Measurements from ENCODE around the gene UQCC2.

UQCC2 gene

DNA sequence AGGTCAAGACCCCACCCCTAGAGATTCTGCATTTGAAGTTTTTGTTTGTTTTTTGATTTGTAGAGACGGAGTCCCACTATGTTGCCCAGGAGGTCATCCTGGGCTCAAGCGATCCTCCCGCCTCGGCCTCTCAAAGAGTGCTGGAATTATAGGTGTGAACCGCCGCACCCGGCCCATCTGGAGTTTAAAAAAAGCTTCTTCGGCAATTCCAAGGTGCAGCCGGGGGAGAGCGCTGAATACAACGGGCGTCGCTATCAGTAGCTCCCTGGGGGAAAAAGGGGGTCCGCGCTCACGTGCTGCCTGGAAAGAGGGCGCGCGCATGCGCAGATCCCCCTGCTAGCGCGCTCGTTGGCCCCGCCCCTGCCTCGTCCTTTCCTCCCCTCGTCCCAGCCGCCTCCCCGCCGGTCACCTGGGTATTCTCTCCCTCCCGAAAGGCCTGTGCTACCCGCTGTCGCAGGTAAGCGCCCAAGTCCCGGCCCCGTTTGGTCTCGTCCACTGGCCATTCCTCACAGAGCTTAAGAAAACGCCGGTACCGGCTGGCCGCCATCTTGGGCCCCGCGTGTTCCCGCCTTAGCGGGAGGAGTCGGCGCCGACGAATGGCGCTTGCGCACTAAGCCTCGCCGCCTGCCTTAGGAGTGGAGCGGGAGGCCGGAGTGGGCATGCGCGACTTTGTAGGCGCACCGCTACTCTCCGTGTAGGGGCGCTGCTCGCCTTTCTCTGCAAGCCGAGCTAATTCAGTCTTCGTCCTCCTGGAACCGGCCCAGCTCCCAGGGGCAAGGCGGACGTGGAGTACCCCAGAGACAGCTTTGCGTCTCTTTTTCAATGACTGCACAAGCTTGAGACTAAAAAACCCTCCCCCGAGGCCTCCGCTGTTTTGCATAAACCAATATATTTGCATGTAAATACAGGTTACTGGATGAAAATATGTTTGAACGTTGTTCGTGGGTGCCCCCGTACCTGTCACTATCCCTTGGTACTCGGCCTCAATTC, at the start of gene UQCC2:
TSS of gene UQCC2 (minus strand) at position 561 of the 990 bp plus-strand sequence. CDS start at position 547, 14 bp downstream.
- peak; percentile 98 for DNase-seq

DNA sequence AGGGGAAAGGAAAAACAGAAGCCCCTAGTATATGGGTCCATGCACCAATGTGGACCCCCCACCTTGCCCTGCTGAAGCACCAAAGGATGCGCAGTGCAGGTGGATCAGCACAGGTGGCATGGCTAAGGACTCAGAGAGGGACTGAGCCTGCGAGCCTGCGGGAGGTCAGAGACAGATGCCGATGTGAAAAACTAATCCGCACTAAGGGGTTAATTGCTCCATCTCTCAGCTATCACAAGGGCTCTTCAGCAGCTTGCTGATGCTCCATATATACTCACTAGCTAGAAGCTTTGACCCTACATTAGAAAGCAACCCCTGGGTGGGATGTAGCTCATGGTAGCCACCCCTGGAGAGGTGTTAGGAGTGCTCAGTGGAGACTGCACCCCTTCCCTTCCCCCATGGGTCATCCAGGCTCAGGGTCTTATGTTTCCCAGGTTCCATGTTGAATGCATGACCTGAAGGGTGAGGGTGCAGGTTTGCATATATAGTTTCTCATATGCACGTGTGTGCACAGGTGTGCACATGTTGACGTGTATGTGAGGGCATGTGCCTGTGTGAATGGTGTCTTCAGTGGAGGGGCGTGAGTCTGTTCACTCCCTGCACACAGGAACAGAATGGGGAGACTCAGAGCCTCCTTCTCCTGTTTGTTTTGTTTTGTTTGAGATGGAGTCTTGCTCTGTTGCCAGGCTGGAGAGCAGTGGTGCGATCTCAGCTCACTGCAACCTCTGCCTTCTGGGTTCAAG, 48.6 kb upstream of the UQCC2 start:
- no peak for DNase-seq

- DNase-seq: no peak
Observed at GRCh38 chr6:33758815-33759216, 47.3 kb upstream of the UQCC2 start.

DNA sequence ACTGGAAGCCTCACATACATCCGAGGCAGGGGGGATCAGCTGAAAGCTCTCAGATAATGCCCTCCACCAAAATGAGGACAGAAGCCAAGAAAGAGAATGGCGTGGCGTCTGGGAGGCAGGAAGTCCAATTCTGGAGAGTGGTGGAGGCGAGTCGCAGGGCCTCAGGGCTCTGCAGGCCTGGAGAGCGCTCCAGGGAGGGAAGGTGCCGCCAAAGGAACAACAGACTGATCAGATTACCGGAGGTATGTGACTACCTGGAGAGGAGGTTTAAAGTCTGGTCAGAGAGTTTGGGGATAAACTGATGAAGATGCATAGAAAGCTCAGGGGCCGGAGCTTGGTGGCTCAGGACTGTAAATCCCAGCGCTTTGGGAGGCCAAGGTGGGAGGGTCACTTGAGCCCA, 46.4 kb upstream of the UQCC2 start:
- no peak for DNase-seq

DNA sequence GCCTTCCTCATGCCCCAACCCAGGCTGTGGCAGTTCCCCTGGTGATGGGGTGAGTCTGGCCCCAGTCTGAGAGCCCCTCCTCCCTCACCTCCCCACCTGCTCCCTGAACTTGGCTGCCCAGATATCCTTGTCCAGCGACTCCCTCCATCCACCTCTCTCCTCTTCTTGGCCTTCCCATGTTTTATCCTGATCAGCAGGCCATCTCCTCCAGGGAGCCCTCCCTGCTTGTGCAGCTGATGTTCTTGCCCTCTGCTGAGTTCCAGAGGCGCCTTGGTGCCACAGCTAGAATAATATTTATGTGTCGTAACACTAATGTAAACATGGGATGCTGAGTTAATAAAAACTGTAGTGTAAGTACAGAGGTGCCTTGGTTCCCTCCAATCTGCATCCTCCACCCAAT, 45.6 kb upstream of the UQCC2 start:
- DNase-seq: no peak

GRCh38 chr6:33756211-33756954, 44.9 kb upstream of the UQCC2 start:
- no peak for DNase-seq

GRCh38 chr6:33755070-33755869, 43.8 kb upstream of the UQCC2 start:
- no peak for DNase-seq

- DNase-seq: no peak
Observed at GRCh38 chr6:33754222-33754621, 42.7 kb upstream of the UQCC2 start.

DNA sequence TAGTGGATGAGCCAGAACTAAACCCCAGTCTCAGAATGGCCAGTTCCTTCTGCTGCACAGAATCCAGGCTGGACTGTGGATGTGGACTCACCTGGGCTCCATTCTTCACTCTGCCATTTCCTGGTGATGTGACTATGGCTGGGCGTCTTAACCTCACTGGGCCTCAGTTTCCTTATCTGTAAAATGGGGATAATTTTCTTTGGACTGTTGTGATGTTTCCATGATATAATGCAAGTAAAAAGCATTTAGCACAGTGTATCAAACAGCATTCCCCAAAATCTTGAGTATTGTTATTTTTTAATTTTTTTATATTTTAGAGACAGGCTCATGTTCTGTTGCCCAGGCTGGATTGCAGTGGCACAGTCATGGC, 41.1 kb upstream of the UQCC2 start:
- no peak for DNase-seq

DNA sequence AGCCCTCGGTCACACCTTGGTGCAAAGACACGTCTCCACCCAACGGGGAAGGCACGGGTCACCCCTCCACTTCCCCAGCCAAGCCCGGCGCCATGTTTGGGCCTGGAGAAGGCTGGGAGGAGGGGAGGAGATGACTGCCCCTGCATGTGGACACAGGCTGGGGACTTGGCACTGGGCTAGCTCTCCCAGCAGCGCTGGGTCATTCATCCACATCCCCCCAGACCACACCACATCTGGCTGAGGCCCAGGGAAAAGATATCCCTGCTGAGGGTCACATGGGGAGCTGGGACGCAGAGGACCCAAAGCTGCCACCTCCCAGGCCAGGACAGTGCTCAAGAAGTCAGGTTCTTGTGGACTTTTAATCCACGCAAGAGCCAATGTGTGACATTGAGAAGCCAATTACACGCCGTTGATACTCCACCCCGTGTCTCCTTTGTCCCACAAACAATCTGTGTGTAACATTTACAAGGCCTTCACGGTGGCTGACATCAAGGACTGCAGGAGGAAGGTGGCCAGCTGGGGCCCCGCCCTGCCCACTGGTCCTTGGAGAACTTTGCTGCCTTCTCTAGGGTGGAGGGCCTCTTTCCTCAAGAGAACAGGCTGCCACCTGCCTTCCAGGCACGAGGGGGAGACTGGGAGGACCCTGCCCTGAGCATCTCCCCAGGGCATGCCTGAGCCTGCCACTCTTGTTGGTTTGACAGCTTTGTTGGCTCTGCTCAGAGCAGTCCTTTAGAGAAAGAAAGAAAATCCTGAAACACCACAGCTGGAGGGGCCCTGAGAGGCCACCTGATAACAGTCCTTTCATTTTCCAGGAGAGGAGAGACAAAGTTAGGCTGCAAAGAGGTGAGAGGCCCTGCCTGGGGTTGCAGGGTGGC, 40.5 kb upstream of the UQCC2 start:
- no peak for DNase-seq

- no peak for DNase-seq
Observed at GRCh38 chr6:33750244-33750991, 38.9 kb upstream of the UQCC2 start.

- no peak for DNase-seq
Observed at GRCh38 chr6:33749401-33749800, 37.9 kb upstream of the UQCC2 start.

GRCh38 chr6:33748841-33749240, 37.3 kb upstream of the UQCC2 start:
- no peak for DNase-seq

GRCh38 chr6:33747823-33748222, 36.3 kb upstream of the UQCC2 start:
- DNase-seq: no peak

DNA sequence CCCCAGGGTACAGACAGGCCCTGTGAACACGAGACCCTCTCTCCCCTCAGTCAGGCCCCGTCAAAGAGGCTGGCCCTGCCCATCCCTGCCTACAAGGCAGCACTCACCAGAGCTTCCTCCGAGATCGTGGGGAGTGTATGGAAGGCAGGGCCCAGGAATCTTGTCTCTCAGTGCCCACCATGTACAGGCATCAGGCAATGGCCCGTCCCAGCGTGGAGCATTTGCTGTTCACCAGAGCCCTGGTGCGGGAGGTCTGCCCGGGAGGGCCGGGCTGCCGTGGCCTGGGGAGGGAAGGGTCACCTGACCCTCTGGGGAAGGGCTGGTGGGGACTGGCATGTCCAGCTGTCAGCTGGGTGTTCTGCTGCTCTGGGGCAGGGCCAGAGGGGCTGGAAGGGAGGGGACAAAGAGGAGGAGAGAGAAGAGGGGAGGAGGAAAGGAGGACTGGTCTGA, 35.2 kb upstream of the UQCC2 start, which contains the start of gene IP6K3:
TSS of gene IP6K3 (minus strand) at position 255 of the 450 bp plus-strand sequence. CDS start 11,429 bp downstream, outside the sequence.
- peak; percentile 67 for DNase-seq

- DNase-seq: peak; percentile 68
Observed at GRCh38 chr6:33746036-33746600, 34.6 kb upstream of the UQCC2 start.

- DNase-seq: no peak
Observed at GRCh38 chr6:33745548-33745947, 34.0 kb upstream of the UQCC2 start.

DNA sequence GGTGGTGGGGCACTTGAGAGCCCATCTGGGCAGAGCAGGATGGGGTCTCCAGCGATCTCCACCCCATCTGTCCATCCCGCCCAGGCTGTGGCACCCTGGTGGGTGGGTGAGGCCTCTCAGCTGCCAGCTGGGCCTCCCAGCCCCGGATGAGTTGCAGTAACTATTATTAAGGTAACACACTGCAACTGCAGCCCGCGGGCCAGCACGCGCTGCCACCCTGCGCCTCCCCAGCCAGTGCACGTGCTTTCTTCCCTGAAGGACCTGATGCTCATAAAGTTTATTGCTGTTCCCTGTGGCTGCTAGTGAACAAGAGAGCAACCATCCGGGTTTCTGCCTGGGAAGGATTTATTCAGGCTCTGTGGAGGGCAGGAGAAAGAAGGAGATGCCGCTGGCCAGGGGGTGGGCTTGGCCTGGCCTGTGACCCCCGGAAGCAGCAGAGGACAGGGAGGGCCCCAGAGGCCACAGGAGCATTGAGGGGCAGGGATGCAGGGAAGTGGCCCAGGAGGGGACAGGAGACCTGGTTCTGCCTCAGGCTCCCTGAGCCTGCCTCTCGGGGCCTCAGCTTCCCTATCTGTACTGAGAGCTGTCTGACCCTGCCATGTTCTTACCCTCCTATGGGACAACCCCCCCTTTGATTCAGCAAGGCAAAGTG, 33.5 kb upstream of the UQCC2 start:
- no peak for DNase-seq

Measured in right hindlimb (tissue), 1 donor.